22Rv1 (cell line): ENCODE results near the gene ZNF846.
"Not testable (repeated sequence)": the region's sequence is repeated elsewhere in the genome, so short reads cannot be mapped to it uniquely, and the experiment has no call there.

Experiments used
- H3K27ac ChIP-seq: fragments of 450-650 bp; 2 replicates; pipeline ENCODE4 v1.5.1; 2017
- ZFX ChIP-seq: fragments of 450-650 bp; IDR thresholded peaks from 2 replicates; pipeline ENCODE4 v1.6.1; 2017; ENCODE audit warnings: antibody characterized with exemption, borderline replicate concordance
- TF ChIP-seq, protein P1 (sequence below): fragments of 450-650 bp; IDR thresholded peaks from 2 replicates; pipeline ENCODE4 v1.5.1; 2017; ENCODE audit warnings: mild to moderate bottlenecking

ZNF846 gene

DNA sequence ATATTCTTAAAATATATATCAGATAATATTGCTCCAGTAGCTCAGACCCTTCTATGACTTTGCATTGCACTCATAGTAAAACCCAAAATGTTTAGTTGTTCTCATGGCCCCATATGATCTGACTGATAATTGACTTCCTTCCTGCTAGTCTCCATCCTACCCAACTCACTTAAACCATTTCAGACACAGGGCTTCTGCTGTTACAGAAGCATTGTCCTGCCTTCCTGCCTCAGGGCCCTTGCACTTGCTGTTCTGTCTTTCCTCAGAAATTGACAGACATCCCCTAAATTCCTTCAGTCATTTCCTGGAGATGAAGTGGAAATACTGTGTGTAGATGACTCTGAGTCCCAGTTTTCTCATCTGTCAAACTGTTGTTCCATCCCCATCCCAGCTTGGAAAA, 30.6 kb upstream of the ZNF846 start:
- TF ChIP-seq ZFX: no peak
- TF ChIP-seq, protein P1, sequence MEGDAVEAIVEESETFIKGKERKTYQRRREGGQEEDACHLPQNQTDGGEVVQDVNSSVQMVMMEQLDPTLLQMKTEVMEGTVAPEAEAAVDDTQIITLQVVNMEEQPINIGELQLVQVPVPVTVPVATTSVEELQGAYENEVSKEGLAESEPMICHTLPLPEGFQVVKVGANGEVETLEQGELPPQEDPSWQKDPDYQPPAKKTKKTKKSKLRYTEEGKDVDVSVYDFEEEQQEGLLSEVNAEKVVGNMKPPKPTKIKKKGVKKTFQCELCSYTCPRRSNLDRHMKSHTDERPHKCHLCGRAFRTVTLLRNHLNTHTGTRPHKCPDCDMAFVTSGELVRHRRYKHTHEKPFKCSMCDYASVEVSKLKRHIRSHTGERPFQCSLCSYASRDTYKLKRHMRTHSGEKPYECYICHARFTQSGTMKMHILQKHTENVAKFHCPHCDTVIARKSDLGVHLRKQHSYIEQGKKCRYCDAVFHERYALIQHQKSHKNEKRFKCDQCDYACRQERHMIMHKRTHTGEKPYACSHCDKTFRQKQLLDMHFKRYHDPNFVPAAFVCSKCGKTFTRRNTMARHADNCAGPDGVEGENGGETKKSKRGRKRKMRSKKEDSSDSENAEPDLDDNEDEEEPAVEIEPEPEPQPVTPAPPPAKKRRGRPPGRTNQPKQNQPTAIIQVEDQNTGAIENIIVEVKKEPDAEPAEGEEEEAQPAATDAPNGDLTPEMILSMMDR: no peak
- H3K27ac ChIP-seq: no peak overlapping the region

DNA sequence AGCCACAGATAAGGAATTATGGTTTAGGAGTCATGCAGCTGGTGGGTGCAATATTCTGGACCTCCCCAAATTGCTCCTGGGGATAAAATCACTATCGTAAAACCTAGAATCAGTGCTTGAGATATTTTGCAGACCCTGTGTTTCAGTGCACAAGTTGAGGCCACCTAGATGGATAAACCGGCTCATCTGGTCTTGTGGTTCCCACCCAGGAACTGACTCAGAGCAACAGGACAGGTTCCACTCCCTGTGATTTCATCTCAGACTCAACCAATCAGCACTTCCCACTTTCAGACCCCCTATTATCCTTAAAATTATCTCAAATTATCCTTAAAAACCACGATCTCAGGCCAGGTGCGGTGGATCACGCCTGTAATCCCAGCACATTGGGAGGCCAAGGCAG, 29.3 kb upstream of the ZNF846 start:
- no peak overlapping the region for H3K27ac ChIP-seq
- TF ChIP-seq, protein P1: no peak
- TF ChIP-seq ZFX: no peak

DNA sequence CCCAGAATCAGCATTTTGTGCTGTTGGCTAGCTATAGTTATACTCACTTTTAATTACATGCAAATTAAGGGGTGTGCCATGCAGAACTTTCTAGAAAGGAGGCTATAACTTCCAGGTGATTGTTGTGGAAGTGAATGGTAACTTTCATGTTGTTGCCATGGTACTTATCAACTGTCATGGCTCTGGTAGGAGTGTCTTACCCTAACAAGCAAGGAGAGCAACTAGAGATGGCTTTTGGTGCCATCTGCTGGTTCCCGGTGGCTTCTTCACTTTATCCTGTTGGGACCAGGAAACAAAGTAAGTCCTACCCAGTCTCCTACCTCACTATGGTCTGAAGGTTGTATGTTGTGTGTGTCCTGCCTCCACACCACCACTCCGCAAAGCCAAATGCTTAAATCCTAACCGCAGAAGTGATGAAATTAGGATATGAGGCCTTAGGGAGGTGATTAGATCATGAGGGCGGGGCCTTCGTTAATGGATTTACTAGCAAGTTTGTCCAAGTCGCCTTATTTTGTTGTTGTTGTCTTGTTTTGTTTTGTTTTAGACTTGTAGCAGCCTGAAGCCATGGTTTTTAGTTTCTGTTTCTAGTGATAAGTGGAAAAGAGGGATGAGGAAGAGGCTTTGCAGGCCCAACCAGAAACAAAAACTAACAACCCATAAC, 27.7 kb upstream of the ZNF846 start:
- H3K27ac ChIP-seq: no peak overlapping the region
- TF ChIP-seq, protein P1: peak; percentile 82
- TF ChIP-seq ZFX: no peak

DNA sequence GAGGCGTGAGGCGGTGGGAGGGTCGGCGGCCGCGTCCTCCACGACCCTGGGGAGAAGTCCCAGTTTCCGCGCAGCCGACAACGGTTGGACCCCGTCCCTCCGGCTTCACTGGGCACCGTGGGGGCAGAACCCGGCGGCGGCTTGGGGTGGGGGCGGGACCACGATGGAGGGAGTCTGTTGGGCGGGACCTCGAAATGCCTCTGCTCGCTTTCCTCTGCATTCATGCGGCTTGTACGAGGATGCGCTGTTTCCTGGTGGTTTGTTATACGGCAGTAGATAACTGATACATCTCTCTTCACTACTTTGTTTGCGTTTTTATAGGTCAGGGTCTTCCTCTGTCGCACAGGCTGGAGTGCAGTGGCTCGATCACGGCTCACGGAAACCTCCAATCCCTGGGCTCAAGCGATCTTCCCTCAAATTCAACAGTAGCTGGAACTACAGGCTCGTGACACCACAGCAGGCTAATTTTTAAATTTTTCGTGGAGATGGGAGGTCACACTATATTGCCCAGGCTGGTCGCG, 24.6 kb upstream of the ZNF846 start:
- TF ChIP-seq, protein P1: no peak
- peak overlapping the region; percentile 57 for H3K27ac ChIP-seq

DNA sequence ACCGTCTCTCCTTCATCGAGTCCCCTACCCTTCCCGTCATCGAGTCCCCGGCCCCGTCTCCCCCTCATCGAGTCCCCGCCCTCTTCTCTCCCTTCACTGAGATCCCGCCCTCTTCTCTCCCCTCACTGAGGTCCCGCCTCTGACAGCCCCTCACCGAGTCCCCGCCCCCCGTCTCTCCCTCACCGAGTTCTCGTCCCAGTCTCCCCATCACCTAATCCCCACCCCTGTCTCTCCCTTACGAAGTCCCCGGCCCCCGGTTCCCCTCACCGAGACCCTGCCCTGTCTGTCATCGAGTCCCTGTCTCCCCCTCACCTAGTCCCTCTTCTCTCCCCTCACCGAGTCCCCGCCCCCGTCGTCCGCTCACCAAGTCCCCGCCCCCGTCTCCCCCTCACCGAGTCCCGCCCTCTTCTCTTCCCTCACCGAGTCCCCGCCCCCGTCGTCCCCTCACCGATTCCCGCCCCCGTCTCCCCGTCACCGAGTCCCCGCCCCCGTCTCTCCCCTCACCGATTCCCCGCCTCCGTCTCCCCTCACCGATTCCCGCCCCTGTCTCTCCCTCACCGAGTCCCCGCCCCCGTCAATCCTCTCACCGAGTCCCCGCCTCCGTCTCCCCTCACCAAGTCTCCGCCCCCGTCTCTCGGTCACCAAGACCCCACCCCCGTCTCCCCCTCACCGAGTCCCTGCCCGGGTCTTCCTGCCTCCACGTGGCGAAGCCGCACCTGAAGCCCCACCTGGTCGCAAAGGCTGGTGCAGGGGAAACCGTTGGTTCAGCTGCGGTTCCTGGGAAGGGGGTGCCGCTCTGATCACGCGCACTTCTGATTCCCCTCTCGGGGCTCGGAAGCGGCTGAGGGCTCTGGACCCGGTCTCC, 23.9 kb upstream of the ZNF846 start:
- peak overlapping the region; percentile 57 for H3K27ac ChIP-seq
- TF ChIP-seq, protein P1: no peak
- no peak for TF ChIP-seq ZFX

DNA sequence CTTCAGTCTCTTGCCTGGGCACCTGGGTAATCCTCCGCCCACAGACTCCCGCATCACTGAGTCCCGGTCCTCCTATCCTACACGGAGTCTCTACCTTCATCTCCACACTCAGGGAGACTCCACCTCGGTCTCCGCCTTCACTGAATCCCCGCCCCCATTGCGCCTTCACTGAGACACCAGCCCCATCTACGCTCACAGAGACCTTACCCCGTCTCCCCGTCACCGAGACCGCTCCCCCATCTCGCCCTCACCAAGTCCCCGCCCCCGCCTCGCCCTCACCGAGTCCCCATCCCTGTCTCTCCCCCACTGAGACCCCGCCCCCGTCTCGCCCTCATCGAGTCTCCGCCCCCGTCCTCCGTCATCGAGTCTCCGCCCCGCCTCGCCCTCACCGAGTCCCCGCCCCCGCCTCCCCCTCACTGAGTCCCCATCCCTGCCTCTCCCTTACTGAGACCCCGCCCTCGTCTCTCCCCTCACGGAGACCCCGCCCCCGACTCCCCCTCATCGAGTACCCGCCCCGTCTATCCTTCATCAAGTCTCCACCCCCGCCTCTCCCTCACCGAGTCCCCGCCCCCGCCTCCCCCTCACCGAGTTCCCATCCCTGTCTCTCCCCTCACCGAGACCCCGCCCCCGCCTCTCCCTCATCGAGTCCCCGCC, 23.1 kb upstream of the ZNF846 start:
- TF ChIP-seq, protein P1: no peak
- TF ChIP-seq ZFX: no peak
- H3K27ac ChIP-seq: peak overlapping the region; percentile 57

DNA sequence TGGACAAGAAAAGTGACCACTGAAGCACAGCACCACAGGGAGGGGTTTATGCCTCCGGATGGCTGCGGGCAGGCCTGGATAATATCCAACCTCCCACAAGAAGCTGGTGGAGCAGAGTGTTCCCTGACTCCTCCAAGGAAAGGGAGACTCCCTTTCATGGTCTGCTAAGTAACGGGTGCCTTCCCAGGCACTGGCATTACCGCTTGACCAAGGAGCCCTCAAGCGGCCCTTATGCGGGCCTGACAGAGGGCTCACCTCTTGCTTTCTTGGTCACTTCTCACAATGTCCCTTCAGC, 22.5 kb upstream of the ZNF846 start:
- peak overlapping the region; percentile 3; the same call in 1 of the 2 replicates for H3K27ac ChIP-seq

DNA sequence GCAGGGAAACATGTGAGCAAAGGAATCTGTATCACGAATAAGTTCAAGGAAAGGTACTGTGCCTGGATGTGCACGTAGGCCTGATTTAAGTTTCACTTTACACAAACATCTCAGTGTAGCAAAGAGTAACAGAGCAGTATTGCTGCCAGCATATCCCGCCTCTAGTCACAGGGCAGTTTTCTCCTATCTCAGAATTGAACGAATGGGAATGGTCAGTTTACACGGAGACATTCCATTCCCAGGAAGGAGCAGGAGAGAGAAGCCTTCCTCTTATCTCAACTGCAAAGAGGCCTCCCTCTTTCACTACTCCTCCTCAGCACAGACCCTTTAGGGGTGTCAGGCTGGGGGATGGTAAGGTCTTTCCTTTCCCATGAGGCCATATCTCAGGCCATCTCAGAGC, 21.0 kb upstream of the ZNF846 start:
- not testable (repeated sequence) for H3K27ac ChIP-seq
